HG03558 (cell line): ENCODE measurements around the gene CDK2AP2.
A peak's percentile ranks its signal among the peaks of the same experiment; 100 is the strongest.
"Not testable (repeated sequence)": the region's sequence is repeated elsewhere in the genome, so short reads cannot be mapped to it uniquely, and the experiment has no call there.

Experiments used
- ATAC-seq: cut with Tn5 transposase; IDR thresholded peaks from one replicate; pipeline ENCODE4 v1.9.1; 2021; ENCODE audit warnings: moderate number of reproducible peaks; ENCODE audit not compliant: unreplicated experiment; ENCODE audit errors: extremely low read depth

CDK2AP2 gene

GRCh38 chr11:67507864-67508485, at the start of gene CDK2AP2:
Gene CDK2AP2, minus strand, starts transcription at chr11:67508162. Its CDS starts 80 bp downstream, at chr11:67508082.
- peak; percentile 63 for ATAC-seq

- no peak for ATAC-seq
These were observed 48.3 kb upstream of the CDK2AP2 start for GRCh38 chr11:67556244-67556643.

- ATAC-seq: not testable (repeated sequence)
These were observed 43.7 kb upstream of the CDK2AP2 start for GRCh38 chr11:67551697-67552096.

- no peak for ATAC-seq
These were observed 43.2 kb upstream of the CDK2AP2 start for GRCh38 chr11:67551127-67551526.

GRCh38 chr11:67548555-67549110, 40.7 kb upstream of the CDK2AP2 start:
- no peak for ATAC-seq

- not testable (repeated sequence) for ATAC-seq
These were observed 40.1 kb upstream of the CDK2AP2 start for GRCh38 chr11:67548112-67548511.

- no peak for ATAC-seq
These were observed 37.3 kb upstream of the CDK2AP2 start for GRCh38 chr11:67545280-67545679.

- no peak for ATAC-seq
These were observed 36.8 kb upstream of the CDK2AP2 start for GRCh38 chr11:67544616-67545242.

- ATAC-seq: no peak
These were observed 35.6 kb upstream of the CDK2AP2 start for GRCh38 chr11:67543585-67543984.

- ATAC-seq: no peak
These were observed 35.0 kb upstream of the CDK2AP2 start for GRCh38 chr11:67542971-67543370.

- no peak for ATAC-seq
These were observed 34.2 kb upstream of the CDK2AP2 start for GRCh38 chr11:67542169-67542568.

GRCh38 chr11:67541198-67541597, 33.2 kb upstream of the CDK2AP2 start:
- no peak for ATAC-seq

GRCh38 chr11:67539550-67539949, 31.6 kb upstream of the CDK2AP2 start:
- no peak for ATAC-seq

GRCh38 chr11:67538823-67539505, 31.0 kb upstream of the CDK2AP2 start:
- no peak for ATAC-seq

- no peak for ATAC-seq
These were observed 30.3 kb upstream of the CDK2AP2 start for GRCh38 chr11:67538306-67538705.

- ATAC-seq: no peak
These were observed 27.6 kb upstream of the CDK2AP2 start for GRCh38 chr11:67535561-67535960.

- ATAC-seq: no peak
These were observed 26.2 kb upstream of the CDK2AP2 start for GRCh38 chr11:67534070-67534679.

GRCh38 chr11:67532889-67533288, 24.9 kb upstream of the CDK2AP2 start:
- no peak for ATAC-seq

GRCh38 chr11:67530282-67530592, 22.3 kb upstream of the CDK2AP2 start:
- no peak for ATAC-seq

- ATAC-seq: no peak
These were observed 20.4 kb upstream of the CDK2AP2 start for GRCh38 chr11:67528376-67528775.
